Activated B cell treated with CpG ODN at 0.5 μM for 24 hours (primary cell): Measurements from ENCODE around the gene KRTAP10-12. TPM values are rescaled to one million over a fixed set of nuclear protein-coding genes. Genes with fewer than 3 reads are reported as not detected.

Experiments
- ATAC-seq: fragments of 200-7000 bp; cut with Tn5 transposase; one replicate; pipeline ENCODE4 v1.10.0; 2021; ENCODE audit warnings: low read depth, mild to moderate bottlenecking, moderate library complexity
- CTCF ChIA-PET: fragments of 350-600 bp; sonication (Branson Sonifier 250); formaldehyde crosslinking; loops from one replicate; lab custom pipeline; 2021; ENCODE audit warnings: antibody characterized with exemption; lab: Charles Lee
- POLR2A ChIA-PET: fragments of 350-600 bp; sonication (Branson Sonifier 250); formaldehyde crosslinking; loops from one replicate; lab custom pipeline; 2021; ENCODE audit warnings: antibody characterized with exemption; lab: Charles Lee
- DNase-seq: peaks from one replicate; pipeline ENCODE4 v3.0.0; 2022
- H3K27ac Mint-ChIP-seq: one replicate; pipeline ENCODE4 v1.8.0; 2020; ENCODE audit warnings: mixed read lengths
- H3K27me3 Mint-ChIP-seq: one replicate; pipeline ENCODE4 v1.8.0; 2021; ENCODE audit warnings: mixed read lengths
- H3K36me3 Mint-ChIP-seq: one replicate; pipeline ENCODE4 v1.8.0; 2021; ENCODE audit warnings: low read depth, mixed read lengths
- H3K4me1 Mint-ChIP-seq: one replicate; pipeline ENCODE4 v1.8.0; 2021; ENCODE audit warnings: mixed read lengths
- H3K4me3 Mint-ChIP-seq: one replicate; pipeline ENCODE4 v1.8.0; 2020; ENCODE audit warnings: mild to moderate bottlenecking, mixed read lengths
- H3K9me3 Mint-ChIP-seq: one replicate; pipeline ENCODE4 v1.8.0; 2020; ENCODE audit warnings: mixed read lengths
- intact Hi-C: fragments of 100-400 bp; cut with micrococcal nuclease; formaldehyde crosslinking; loops from one replicate; pipeline ENCODE4 v1.15.1; 2024
- total RNA-seq: library from RNA; stranded (reverse); gene quantifications from 2 replicates; pipeline ENCODE4 v1.2.3, GENCODE V29; 2022
- TF ChIP-seq, protein P1 (sequence below): fragments of 200-600 bp; IDR thresholded peaks from one replicate; pipeline ENCODE4 v1.8.0; 2022; ENCODE audit warnings: antibody characterized with exemption, mild to moderate bottlenecking

The KRTAP10-12 gene
- total RNA-seq, 1 donor from 2014 or later, result not detected

DNA sequence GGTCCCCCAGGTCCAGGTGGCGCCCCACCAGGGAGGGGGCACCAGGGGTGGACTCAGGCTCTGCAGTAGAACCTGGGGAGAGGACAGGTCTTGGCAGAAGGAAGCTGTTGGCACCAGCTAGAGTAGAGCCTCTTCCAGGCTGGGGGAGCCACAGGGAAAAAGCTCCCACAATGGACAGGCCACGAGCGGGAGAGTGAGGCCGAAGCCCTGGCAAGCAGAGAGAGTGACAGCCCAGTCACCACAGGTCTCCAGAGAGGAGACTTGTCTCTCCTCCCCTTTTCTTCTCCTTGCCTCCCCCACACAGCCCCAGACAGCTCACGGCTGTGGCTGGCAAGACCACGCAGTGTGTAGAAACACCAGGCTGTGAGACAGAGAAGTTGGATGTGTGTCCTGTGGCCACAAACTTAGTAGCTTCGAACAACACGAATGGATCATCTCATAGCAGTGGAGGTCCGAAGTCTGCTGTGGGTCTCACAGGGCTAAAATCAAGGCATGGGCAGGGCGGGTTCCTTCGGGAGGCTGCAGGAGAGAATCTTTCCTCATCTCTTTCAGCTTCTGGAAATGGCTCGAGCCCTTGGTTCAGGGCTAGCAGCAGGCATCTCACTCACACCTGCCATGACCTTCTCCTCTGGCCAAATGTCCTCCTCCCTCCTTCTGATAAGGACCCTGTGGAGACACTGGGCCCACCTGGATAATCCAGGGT, 45.8 kb upstream of the KRTAP10-12 start:
- Mint-ChIP-seq H3K9me3 (peaks cover 4% of the 10 kb centered on the region), H3K36me3 (no peaks in the 10 kb centered on the region), H3K4me1 (no peaks in the 10 kb centered on the region), H3K27me3 (peaks cover 5% of the 10 kb centered on the region), H3K4me3 (no peak overlapping the region), H3K27ac (no peak overlapping the region)
- DNase-seq, result no peak
- POLR2A ChIA-PET, result no interaction called here
- TF ChIP-seq, protein P1, sequence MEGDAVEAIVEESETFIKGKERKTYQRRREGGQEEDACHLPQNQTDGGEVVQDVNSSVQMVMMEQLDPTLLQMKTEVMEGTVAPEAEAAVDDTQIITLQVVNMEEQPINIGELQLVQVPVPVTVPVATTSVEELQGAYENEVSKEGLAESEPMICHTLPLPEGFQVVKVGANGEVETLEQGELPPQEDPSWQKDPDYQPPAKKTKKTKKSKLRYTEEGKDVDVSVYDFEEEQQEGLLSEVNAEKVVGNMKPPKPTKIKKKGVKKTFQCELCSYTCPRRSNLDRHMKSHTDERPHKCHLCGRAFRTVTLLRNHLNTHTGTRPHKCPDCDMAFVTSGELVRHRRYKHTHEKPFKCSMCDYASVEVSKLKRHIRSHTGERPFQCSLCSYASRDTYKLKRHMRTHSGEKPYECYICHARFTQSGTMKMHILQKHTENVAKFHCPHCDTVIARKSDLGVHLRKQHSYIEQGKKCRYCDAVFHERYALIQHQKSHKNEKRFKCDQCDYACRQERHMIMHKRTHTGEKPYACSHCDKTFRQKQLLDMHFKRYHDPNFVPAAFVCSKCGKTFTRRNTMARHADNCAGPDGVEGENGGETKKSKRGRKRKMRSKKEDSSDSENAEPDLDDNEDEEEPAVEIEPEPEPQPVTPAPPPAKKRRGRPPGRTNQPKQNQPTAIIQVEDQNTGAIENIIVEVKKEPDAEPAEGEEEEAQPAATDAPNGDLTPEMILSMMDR, result no peak
- intact Hi-C loops, result no loop called here
- CTCF ChIA-PET, result no interaction called here
- no peak for ATAC-seq

DNA sequence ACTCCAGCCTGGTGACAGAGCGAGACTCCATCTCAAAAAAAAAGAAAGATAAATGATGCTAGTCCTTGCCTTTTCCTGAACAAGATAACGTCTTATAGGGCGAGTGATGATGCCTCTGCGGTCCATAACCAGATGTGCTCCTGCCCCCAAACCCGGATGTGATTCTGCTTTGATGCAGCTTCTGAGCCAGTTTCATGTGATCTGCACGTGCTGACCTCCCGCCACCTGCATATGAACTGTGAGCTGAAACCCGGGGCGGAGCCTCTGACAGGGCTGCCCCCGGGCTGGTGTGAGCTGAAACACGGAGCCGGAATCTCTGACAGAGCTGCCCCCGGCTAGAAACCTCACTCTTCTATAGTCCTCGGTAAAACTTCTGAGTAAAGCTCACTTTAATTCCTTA, 43.8 kb upstream of the KRTAP10-12 start:
- Mint-ChIP-seq H3K9me3 (peaks cover 17% of the 10 kb centered on the region), H3K27ac (no peak overlapping the region), H3K36me3 (no peaks in the 10 kb centered on the region), H3K4me1 (peaks cover 2% of the 10 kb centered on the region), H3K4me3 (no peak overlapping the region), H3K27me3 (peaks cover 15% of the 10 kb centered on the region)
- ChIA-PET POLR2A (no interaction called here), CTCF (no interaction called here)
- no peak for ATAC-seq
- no peak for DNase-seq
- intact Hi-C loops, result no loop called here
- TF ChIP-seq, protein P1, result no peak

DNA sequence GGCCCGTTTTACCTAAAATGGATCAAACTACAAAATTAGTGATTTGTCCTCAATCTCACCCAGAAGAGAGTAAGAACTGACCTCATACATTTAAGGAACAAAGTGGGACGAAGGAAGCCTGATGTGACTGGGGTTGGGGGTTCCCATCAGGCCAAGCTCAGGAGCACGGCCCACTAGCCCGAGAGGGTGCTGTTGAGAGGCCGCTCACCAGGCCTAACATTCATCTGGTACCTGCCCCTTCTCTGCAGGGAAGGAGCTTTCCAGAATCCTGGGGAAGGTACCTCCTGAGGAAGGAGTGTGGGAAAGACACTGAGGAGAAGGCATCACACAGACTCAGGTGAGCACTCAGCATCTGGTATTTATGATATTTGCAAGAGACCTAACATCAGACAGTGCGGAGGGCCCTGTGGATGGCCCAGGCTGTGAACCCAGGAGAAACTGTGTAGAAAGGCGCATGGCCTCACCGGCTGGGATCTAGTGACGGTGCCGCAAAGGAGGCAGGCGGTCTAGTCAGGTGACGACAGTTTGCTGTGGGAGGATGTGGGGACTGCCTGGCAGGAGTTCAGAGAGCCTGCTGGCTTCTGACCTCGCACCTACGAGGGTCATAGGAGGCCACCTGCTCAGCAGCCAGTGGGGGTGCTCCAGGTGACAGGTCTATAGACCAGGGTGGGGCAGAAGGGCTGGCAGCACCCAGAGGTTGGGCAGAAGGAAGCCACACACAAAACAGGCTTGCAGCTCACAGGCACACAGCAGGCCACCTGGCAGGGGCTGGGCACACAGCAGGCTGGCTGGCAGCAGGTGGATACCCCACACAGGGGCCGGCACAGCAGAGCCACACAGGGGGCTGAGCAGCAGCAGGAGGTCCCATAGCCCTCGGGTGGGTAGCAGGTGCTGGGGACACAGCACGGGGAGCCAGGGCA, 43.1 kb upstream of the KRTAP10-12 start:
- no peak for ATAC-seq
- no peaks in the 10 kb centered on the region for H3K36me3 Mint-ChIP-seq
- H3K4me3 Mint-ChIP-seq, result no peak overlapping the region
- intact Hi-C loops, result no loop called here
- H3K4me1 Mint-ChIP-seq, result peaks cover 2% of the 10 kb centered on the region
- DNase-seq, result no peak
- TF ChIP-seq, protein P1, result no peak
- POLR2A ChIA-PET, result no interaction called here
- peaks cover 22% of the 10 kb centered on the region for H3K27me3 Mint-ChIP-seq
- peaks cover 19% of the 10 kb centered on the region for H3K9me3 Mint-ChIP-seq
- no peak overlapping the region for H3K27ac Mint-ChIP-seq
- CTCF ChIA-PET, result no interaction called here

DNA sequence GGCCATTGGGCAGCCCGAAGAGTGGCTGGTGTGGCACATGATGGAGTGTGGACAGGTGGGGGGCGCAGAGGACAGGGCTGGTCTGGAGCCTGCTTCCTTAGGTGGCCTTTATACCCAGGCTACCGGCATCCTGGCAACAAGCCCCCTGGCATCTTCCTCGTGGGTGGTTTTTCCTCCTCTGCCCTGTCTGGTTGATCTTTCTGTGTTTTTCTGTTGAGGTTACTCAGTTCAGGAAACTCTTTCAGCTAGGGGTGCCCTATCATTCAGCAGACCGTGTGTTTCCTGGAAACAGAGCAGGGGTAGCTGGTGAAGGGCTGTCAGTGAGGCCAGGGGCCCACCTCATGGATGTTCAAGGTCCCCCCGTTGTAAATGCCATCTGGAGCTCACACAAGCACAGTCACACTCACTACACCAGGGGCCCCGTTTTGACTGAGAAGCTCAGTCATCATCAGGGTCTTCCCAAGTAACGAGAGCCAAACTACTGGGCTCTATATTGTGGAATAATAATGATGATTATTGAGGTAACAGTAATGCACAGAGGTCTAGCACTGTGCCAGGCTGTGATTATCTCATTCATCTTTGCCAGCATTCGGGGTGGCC, 42.3 kb upstream of the KRTAP10-12 start, which contains the start of gene KRTAP12-4:
Gene KRTAP12-4, minus strand, starts transcription at position 84 of the 600 bp plus-strand sequence. Its CDS starts 45 bp downstream, at position 39.
- CTCF ChIA-PET, result no interaction called here
- Mint-ChIP-seq H3K4me3 (no peak within 1 kb of the TSS), H3K36me3 (no peaks in the 10 kb centered on the region), H3K4me1 (peaks cover 2% of the 10 kb centered on the region), H3K27ac (no peak within 1 kb of the TSS), H3K9me3 (peaks cover 19% of the 10 kb centered on the region), H3K27me3 (peaks cover 22% of the 10 kb centered on the region)
- DNase-seq (no peak), ATAC-seq (no peak)
- TF ChIP-seq, protein P1, result no peak
- intact Hi-C loops, result no loop called here
- POLR2A ChIA-PET, result no interaction called here

DNA sequence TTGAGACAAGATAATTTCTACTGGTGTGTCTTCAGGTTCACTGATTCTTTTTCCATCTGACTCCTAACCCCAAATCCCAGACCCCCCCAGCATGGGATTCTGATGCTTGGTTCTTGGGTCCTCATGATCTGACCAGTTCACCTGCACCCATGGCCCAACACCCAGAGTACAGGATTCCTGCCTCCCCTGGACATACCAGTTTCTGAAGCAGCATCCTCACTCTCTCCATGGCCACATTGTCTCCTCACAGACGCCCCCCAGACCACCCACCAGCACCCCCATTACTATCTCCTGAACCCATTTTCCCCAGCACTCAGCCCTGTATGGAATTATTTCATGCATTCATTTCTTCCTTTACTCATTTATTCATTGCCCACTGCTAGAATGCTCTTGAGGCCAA, 40.1 kb upstream of the KRTAP10-12 start:
- DNase-seq (no peak), ATAC-seq (no peak)
- Mint-ChIP-seq H3K27me3 (peaks cover 26% of the 10 kb centered on the region), H3K4me1 (peaks cover 2% of the 10 kb centered on the region), H3K36me3 (no peaks in the 10 kb centered on the region), H3K4me3 (no peak overlapping the region), H3K9me3 (peaks cover 24% of the 10 kb centered on the region), H3K27ac (no peak overlapping the region)
- TF ChIP-seq, protein P1, result no peak
- POLR2A ChIA-PET, result no interaction called here
- intact Hi-C loops, result no loop called here
- CTCF ChIA-PET, result no interaction called here
